H1 (cell line): ENCODE results near the gene HDAC3. TPM values are rescaled to one million over a fixed set of nuclear protein-coding genes. Genes with fewer than 3 reads are reported as not detected.

Experiments
- CTCF ChIA-PET: fragments of 300-600 bp; sonication (Branson Sonifier 250); formaldehyde crosslinking; loops from one replicate; lab custom pipeline; 2021; ENCODE audit not compliant: partially characterized antibody; lab: Charles Lee
- POLR2A ChIA-PET: fragments of 300-600 bp; sonication (Branson Sonifier 250); formaldehyde crosslinking; loops from one replicate; lab custom pipeline; 2021; ENCODE audit warnings: inconsistent platforms; ENCODE audit not compliant: partially characterized antibody; lab: Charles Lee
- DNase-seq, 2 experiments: peaks; one replicate each; pipeline versions ENCODE4 v3.0.0 to v3.0.0-alpha.2; 2010 to 2022; ENCODE audit warnings: low spot score in 2 of 2, low read depth in 1 of 2, mixed read lengths in 1 of 2
- FAIRE-seq: peaks from 2 replicates; lab custom pipeline; 2011; peaks lifted over from hg19 to GRCh38; lab: Jason Lieb, UNC
- H2AFZ ChIP-seq: 2 replicates; pipeline ENCODE4 v1.8.1; 2012; ENCODE audit warnings: low read length, inconsistent platforms
- H2AK5ac ChIP-seq: 2 replicates; pipeline ENCODE4 v1.6.1; 2013; ENCODE audit warnings: low read depth, low read length
- H2BK120ac ChIP-seq: replicated peaks from 2 replicates; pipeline ENCODE3; 2013; ENCODE audit warnings: low read depth, low read length, inconsistent platforms
- H2BK12ac ChIP-seq: 2 replicates; pipeline ENCODE4 v1.6.1; 2013; ENCODE audit warnings: low read depth, low read length
- H2BK15ac ChIP-seq: 2 replicates; pipeline ENCODE4 v1.6.1; 2013; ENCODE audit warnings: low read length
- H2BK20ac ChIP-seq: 2 replicates; pipeline ENCODE4 v1.6.1; 2013; ENCODE audit warnings: low read length
- H2BK5ac ChIP-seq: 2 replicates; pipeline ENCODE4 v1.6.1; 2013; ENCODE audit warnings: low read depth, low read length
- H3K14ac ChIP-seq: 2 replicates; pipeline ENCODE4 v1.6.1; 2013; ENCODE audit warnings: inconsistent platforms; ENCODE audit not compliant: insufficient read length
- H3K18ac ChIP-seq: 2 replicates; pipeline ENCODE4 v1.6.1; 2013; ENCODE audit warnings: low read length; ENCODE audit errors: extremely low read depth
- H3K23ac ChIP-seq: 2 replicates; pipeline ENCODE4 v1.6.1; 2013; ENCODE audit warnings: inconsistent platforms; ENCODE audit not compliant: insufficient read length
- H3K23me2 ChIP-seq: 2 replicates; pipeline ENCODE4 v1.6.1; 2013; ENCODE audit warnings: low read depth, low read length
- H3K27ac ChIP-seq: 2 replicates; pipeline ENCODE4 v1.6.1; 2011; ENCODE audit warnings: low read depth, low read length, inconsistent platforms
- H3K27me3 ChIP-seq, 4 experiments: replicated peaks in 1 of 4; 1 replicate in 1 of 4; 2 replicates in 3 of 4; pipeline versions ENCODE4 v1.6.1 to v1.8.1; 2011 to 2013; ENCODE audit warnings: low read length in 3 of 4, mild to moderate bottlenecking in 3 of 4, inconsistent platforms in 2 of 4, mixed read lengths in 2 of 4, moderate library complexity in 1 of 4; ENCODE audit not compliant: control insufficient read depth in 3 of 4, insufficient read depth in 3 of 4; ENCODE audit errors: extremely low read depth in 1 of 4
- H3K36me3 ChIP-seq, 4 experiments: 2 replicates each; pipeline versions ENCODE4 v1.6.1 to v1.8.1; 2011 to 2013; ENCODE audit warnings: mild to moderate bottlenecking in 4 of 4, low read length in 3 of 4, moderate library complexity in 2 of 4, control low read depth in 1 of 4, inconsistent platforms in 1 of 4; ENCODE audit not compliant: insufficient read depth in 4 of 4, control insufficient read depth in 2 of 4
- H3K4ac ChIP-seq: replicated peaks from 2 replicates; pipeline ENCODE3; 2013; ENCODE audit warnings: low read length, low read depth, mixed read lengths, inconsistent platforms; ENCODE audit not compliant: insufficient read length
- H3K4me1 ChIP-seq, 4 experiments: replicated peaks in 1 of 4; 1 replicate in 1 of 4; 2 replicates in 3 of 4; pipeline versions ENCODE4 v1.6.1 to v1.8.1; 2011 to 2013; ENCODE audit warnings: low read length in 3 of 4, inconsistent platforms in 2 of 4, mixed read lengths in 1 of 4; ENCODE audit not compliant: insufficient read depth in 4 of 4, control insufficient read depth in 3 of 4
- H3K4me2 ChIP-seq, 2 experiments: 2 replicates each; pipeline versions ENCODE4 v1.6.1 to v1.8.1; 2011 to 2013; ENCODE audit warnings: low read depth in 2 of 2, low read length in 2 of 2, control low read depth in 1 of 2, inconsistent platforms in 1 of 2, mild to moderate bottlenecking in 1 of 2; ENCODE audit not compliant: insufficient read depth in 1 of 2
- H3K4me3 ChIP-seq, 4 experiments: fragments of 200-600, 300-600 bp in 1 of 4; sonication (generic), shearing (Covaris generic), sonication (Bioruptor Twin) in 1 of 4; 2 replicates each; pipeline versions ENCODE4 v1.5.1 to v1.8.1; 2011 to 2016; ENCODE audit warnings: low read length in 4 of 4, low read depth in 3 of 4, control low read depth in 2 of 4, inconsistent platforms in 2 of 4, mild to moderate bottlenecking in 2 of 4, mixed read lengths in 1 of 4, moderate library complexity in 1 of 4; ENCODE audit not compliant: insufficient read depth in 2 of 4; ENCODE audit errors: extremely low read depth in 1 of 4
- H3K56ac ChIP-seq: replicated peaks from 2 replicates; pipeline ENCODE3; 2013; ENCODE audit warnings: low read depth, mild to moderate bottlenecking, mixed read lengths, low read length, inconsistent platforms; ENCODE audit not compliant: insufficient read length
- H3K79me1 ChIP-seq: 2 replicates; pipeline ENCODE4 v1.6.1; 2013; ENCODE audit warnings: low read depth, low read length, control low read depth
- H3K79me2 ChIP-seq, 2 experiments: 2 replicates each; pipeline versions ENCODE4 v1.6.1 to v1.8.1; 2012 to 2013; ENCODE audit warnings: low read length in 2 of 2, mild to moderate bottlenecking in 2 of 2, inconsistent platforms in 1 of 2; ENCODE audit not compliant: insufficient read depth in 2 of 2, control insufficient read depth in 1 of 2
- H3K9ac ChIP-seq, 4 experiments: replicated peaks in 1 of 4; 1 replicate in 1 of 4; 2 replicates in 3 of 4; pipeline versions ENCODE4 v1.6.1 to v1.8.1; 2011 to 2013; ENCODE audit warnings: low read depth in 3 of 4, low read length in 3 of 4, control low read depth in 2 of 4, mild to moderate bottlenecking in 2 of 4, moderate library complexity in 2 of 4, inconsistent platforms in 1 of 4; ENCODE audit errors: extremely low read depth in 1 of 4
- H3K9me3 ChIP-seq, 2 experiments: 2 replicates each; pipeline versions ENCODE4 v1.6.1 to v1.8.1; 2012 to 2013; ENCODE audit warnings: mild to moderate bottlenecking in 2 of 2, moderate library complexity in 2 of 2, control low read depth in 1 of 2, inconsistent platforms in 1 of 2, low read depth in 1 of 2, low read length in 1 of 2, mixed read lengths in 1 of 2; ENCODE audit not compliant: insufficient read depth in 2 of 2
- H4K20me1 ChIP-seq, 2 experiments: replicated peaks in 1 of 2; 2 replicates each; pipeline versions ENCODE3 to v1.8.1; 2011 to 2013; ENCODE audit warnings: inconsistent platforms in 2 of 2, low read length in 2 of 2, mild to moderate bottlenecking in 1 of 2; ENCODE audit not compliant: insufficient read depth in 2 of 2, control insufficient read depth in 1 of 2
- H4K5ac ChIP-seq: 2 replicates; pipeline ENCODE4 v1.6.1; 2013; ENCODE audit warnings: low read length, low read depth, mixed read lengths, inconsistent platforms; ENCODE audit not compliant: insufficient read length
- H4K8ac ChIP-seq: 2 replicates; pipeline ENCODE4 v1.8.0; 2013; ENCODE audit warnings: mild to moderate bottlenecking, moderate library complexity, low read length, inconsistent platforms; ENCODE audit not compliant: insufficient read depth; ENCODE audit errors: extremely low read depth
- H4K91ac ChIP-seq: replicated peaks from 2 replicates; pipeline ENCODE3; 2013; ENCODE audit warnings: low read length, mixed read lengths, inconsistent platforms; ENCODE audit not compliant: insufficient read length
- CBX8 ChIP-seq: fragments of 300-800, 300-1000 bp; sonication (generic); IDR thresholded peaks from 2 replicates; pipeline ENCODE4 v1.7.1; 2016; ENCODE audit warnings: low read depth, low read length, borderline replicate concordance
- EGR1 ChIP-seq: IDR thresholded peaks from 2 replicates; pipeline ENCODE4 v1.6.1; 2011; ENCODE audit warnings: low read depth, low read length, borderline replicate concordance
- GABPA ChIP-seq: IDR thresholded peaks from 2 replicates; pipeline ENCODE4 v1.6.1; 2011; ENCODE audit warnings: mild to moderate bottlenecking, low read length, moderate library complexity, borderline replicate concordance; ENCODE audit not compliant: insufficient read depth
- JUN ChIP-seq: IDR thresholded peaks from 2 replicates; pipeline ENCODE4 v1.6.1; 2011; ENCODE audit warnings: low read depth, mild to moderate bottlenecking, improper control_type of control experiment, low read length
- JUND ChIP-seq: IDR thresholded peaks from 2 replicates; pipeline ENCODE4 v1.6.1; 2011; ENCODE audit warnings: mild to moderate bottlenecking, improper control_type of control experiment, low read length
- KDM4A ChIP-seq: IDR thresholded peaks from one replicate; pipeline ENCODE4 v1.7.1; 2012; ENCODE audit warnings: low read depth, mild to moderate bottlenecking, moderate library complexity, low read length, inconsistent platforms; ENCODE audit not compliant: severe bottlenecking
- NANOG ChIP-seq: IDR thresholded peaks from 2 replicates; pipeline ENCODE4 v1.6.1; 2011; ENCODE audit warnings: low read length, low read depth, mild to moderate bottlenecking, inconsistent platforms; ENCODE audit not compliant: insufficient read depth, poor library complexity, severe bottlenecking
- SIN3A ChIP-seq, 2 experiments: IDR thresholded peaks in 1 of 2; conservative IDR thresholded peaks in 1 of 2; 2 replicates each; pipeline ENCODE4 v1.6.1; 2011 to 2012; ENCODE audit warnings: low read length in 2 of 2, improper control_type of control experiment in 1 of 2, low read depth in 1 of 2, mild to moderate bottlenecking in 1 of 2
- TAF1 ChIP-seq: IDR thresholded peaks from 2 replicates; pipeline ENCODE4 v1.6.1; 2011; ENCODE audit warnings: mild to moderate bottlenecking, low read depth, low read length
- TAF7 ChIP-seq: optimal IDR thresholded peaks from 2 replicates; pipeline ENCODE3; 2011; ENCODE audit warnings: low read depth, mild to moderate bottlenecking, inconsistent platforms, low read length, moderate library complexity, borderline replicate concordance
- TBP ChIP-seq: IDR thresholded peaks from 2 replicates; pipeline ENCODE4 v1.6.1; 2011; ENCODE audit warnings: low read depth, low read length, improper control_type of control experiment
- WGBS, 2 experiments: shearing (Covaris generic) in 1 of 2; methylation state at CpG; one replicate each; pipeline versions ENCODE4 v1.1.6 to v1.1.7; 2013 to 2015; ENCODE audit warnings: low lambda C conversion rate in 2 of 2, mixed read lengths in 2 of 2, inconsistent platforms in 1 of 2, low coverage in 1 of 2, missing lambda C conversion rate in 1 of 2; ENCODE audit not compliant: insufficient replicate concordance in 2 of 2, insufficient coverage in 1 of 2, insufficient read length in 1 of 2; ENCODE audit errors: extremely low coverage in 1 of 2, missing lambda C conversion rate in 1 of 2; 5-methylcytosine and 5-hydroxymethylcytosine counted together
- polyA plus RNA-seq, 7 experiments: library from polyadenylated mRNA; depleted of rRNA in 3 of 7; stranded (reverse) in 5 of 7; unstranded in 2 of 7; fragments of >200 nt in 5 of 7; fragments of 200-250 nt in 2 of 7; gene quantifications; 1 replicate in 5 of 7; 2 replicates in 1 of 7; 4 replicates in 1 of 7; pipeline versions ENCODE4 v1.2.1 to v1.2.3, GENCODE V29; 2011 to 2013; ENCODE audit warnings: missing spikeins in 2 of 7, mixed read lengths in 2 of 7
- total RNA-seq: library from RNA; stranded (reverse); fragmentation: NEBNext Ultra II Directional; extraction: Animal tissue kit (Norgen Biotek cat#: 25700); gene quantifications from 2 replicates; pipeline ENCODE4 v1.2.1, GENCODE V29; 2021
- TF ChIP-seq, protein P1 (sequence below): IDR thresholded peaks from 2 replicates; pipeline ENCODE4 v1.6.1; 2012; ENCODE audit warnings: low read length, inconsistent platforms

Gene HDAC3
- total and polyA plus RNA-seq, 2 of the 8 experiments (the other 6 are each of a cell fraction or from before 2014, with no cell fraction given): 99.0 to 120 TPM

DNA sequence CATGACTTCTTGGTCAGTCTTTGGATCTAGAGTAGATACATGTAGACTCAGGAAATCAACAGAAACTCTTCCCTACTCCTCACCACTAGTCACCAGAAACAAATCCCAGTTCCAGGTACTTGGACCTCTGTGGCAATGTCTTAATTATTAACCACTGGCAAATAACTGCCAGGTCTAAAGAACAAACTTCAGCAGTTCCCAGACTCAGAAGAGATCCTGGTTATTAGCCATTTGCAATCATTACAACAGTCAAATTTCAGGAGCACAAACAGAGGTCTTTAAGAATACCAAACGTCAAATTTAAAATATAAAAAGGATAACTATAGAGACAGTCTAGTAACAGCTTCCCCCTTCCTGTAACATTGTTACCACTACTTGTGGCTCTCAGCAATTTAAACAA is 28.1 kb downstream of the HDAC3 start:
- POLR2A ChIA-PET: interaction anchor here (1.1 to 7.9 kb wide), 4 partner anchors 8 to 16 kb away, joined by 3 to 55 read pairs (median 4); partner anchors contain the start of gene DIAPH1

More for the DNA sequence above, 28.1 kb downstream of the HDAC3 start:
- H2BK120ac ChIP-seq: no peak overlapping the region
- no peak overlapping the region for H3K4me3 ChIP-seq
- H3K56ac ChIP-seq: no peak overlapping the region
- H3K79me1 ChIP-seq: peaks cover 7% of the 10 kb centered on the region
- no peaks in the 10 kb centered on the region; a peak in 2 of 7 replicates for H3K4me1 ChIP-seq
- TF ChIP-seq EGR1 (no peak), TAF1 (no peak), SIN3A (conservative IDR thresholded peaks at IDR 0.05 in 1 of 2, IDR thresholded peaks at IDR 0.05 in 1 of 2; ENCODE audit: low read depth in 1 of 2, low read length in 2 of 2) (no peak), TBP (no peak), JUN (no peak), GABPA (no peak), KDM4A (no peak), TAF7 (no peak), NANOG (no peak), JUND (no peak), CBX8 (no peak)
- TF ChIP-seq, protein P1, sequence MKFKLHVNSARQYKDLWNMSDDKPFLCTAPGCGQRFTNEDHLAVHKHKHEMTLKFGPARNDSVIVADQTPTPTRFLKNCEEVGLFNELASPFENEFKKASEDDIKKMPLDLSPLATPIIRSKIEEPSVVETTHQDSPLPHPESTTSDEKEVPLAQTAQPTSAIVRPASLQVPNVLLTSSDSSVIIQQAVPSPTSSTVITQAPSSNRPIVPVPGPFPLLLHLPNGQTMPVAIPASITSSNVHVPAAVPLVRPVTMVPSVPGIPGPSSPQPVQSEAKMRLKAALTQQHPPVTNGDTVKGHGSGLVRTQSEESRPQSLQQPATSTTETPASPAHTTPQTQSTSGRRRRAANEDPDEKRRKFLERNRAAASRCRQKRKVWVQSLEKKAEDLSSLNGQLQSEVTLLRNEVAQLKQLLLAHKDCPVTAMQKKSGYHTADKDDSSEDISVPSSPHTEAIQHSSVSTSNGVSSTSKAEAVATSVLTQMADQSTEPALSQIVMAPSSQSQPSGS: no peak
- no peak overlapping the region for H3K14ac ChIP-seq
- H3K27me3 ChIP-seq: no peaks in the 10 kb centered on the region
- H3K23me2 ChIP-seq: no peaks in the 10 kb centered on the region
- CTCF ChIA-PET: interaction anchor here (0.6 to 8.8 kb wide), 8 partner anchors 9 to 456 kb away, joined by 3 to 74 read pairs (median 4); no protein-coding TSS in a partner anchor
- H3K4me2 ChIP-seq: no peak overlapping the region
- H2AK5ac ChIP-seq: no peak overlapping the region
- DNase-seq (no peak), FAIRE-seq (no peak)
- H2BK15ac ChIP-seq: no peak overlapping the region
- peaks cover 9 to 96% of the 10 kb centered on the region in 2 experiments; a peak in 3 of 4 replicates for H3K79me2 ChIP-seq
- no peak overlapping the region for H4K5ac ChIP-seq
- no peak overlapping the region for H2BK12ac ChIP-seq
- H3K4ac ChIP-seq: no peak overlapping the region
- no peak overlapping the region for H3K23ac ChIP-seq
- no peak overlapping the region for H3K9ac ChIP-seq
- H3K9me3 ChIP-seq: no peaks in the 10 kb centered on the region
- H3K36me3 ChIP-seq: no peaks in the 10 kb centered on the region
- H2AFZ ChIP-seq: no peak overlapping the region
- WGBS, 2 experiments: 75% methylated on average over 1 of the region's 1 CpG; no CpG with 5 or more reads in 1 of the 2 experiments
- H2BK5ac ChIP-seq: no peak overlapping the region
- H4K91ac ChIP-seq: no peak overlapping the region
- H3K27ac ChIP-seq: no peak overlapping the region
- H4K20me1 ChIP-seq: peaks cover 4 to 7% of the 10 kb centered on the region in 2 experiments
- no peak overlapping the region for H4K8ac ChIP-seq
- no peak overlapping the region for H2BK20ac ChIP-seq
- H3K18ac ChIP-seq: no peak overlapping the region
